ENCODE measurements around the gene SIRT6.

DNA sequence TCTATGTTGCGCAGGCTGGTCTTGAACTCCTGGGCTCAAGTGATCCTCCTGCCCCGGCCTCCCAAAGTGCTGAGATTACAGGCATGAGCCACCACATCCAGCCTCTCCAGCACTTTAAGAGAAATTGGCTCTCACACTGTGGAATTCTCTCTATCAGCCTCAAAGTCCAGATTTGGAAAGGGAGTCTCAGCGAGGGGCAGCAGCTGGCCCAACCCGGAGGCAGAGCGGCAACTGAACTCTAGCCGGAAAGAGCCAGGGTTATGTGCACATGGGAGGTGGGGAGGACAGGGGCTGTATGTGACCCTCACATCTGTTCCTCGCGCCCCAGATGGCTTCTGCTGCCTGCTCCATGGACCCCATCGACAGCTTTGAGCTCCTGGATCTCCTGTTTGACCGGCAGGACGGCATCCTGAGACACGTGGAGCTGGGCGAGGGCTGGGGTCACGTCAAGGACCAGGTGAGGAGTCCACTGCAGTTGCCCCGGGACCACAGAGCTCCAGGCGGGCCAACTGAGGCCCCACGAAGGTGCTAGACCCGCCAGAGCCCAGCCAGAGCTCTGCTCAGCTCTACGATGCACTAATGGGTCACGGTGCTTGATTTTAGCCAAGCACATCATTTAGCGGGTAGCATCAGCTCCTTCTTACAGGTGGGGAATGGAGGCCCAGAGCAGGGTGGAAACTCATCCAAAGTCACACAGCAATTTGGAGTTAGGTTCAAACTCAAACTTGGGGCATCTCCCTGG is 27.6 kb downstream of the SIRT6 start:
- TF ChIP-seq, protein P1, sequence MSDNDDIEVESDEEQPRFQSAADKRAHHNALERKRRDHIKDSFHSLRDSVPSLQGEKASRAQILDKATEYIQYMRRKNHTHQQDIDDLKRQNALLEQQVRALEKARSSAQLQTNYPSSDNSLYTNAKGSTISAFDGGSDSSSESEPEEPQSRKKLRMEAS (IDR thresholded peaks at IDR 0.05; ENCODE audit: insufficient read depth, insufficient read length), result no peak
- TF ChIP-seq MYC (IDR thresholded peaks at IDR 0.05; ENCODE audit: low read depth, low read length) (no peak), POLR2A (IDR thresholded peaks at IDR 0.05; ENCODE audit: low read depth, low read length) (no peak), EZH2 (IDR thresholded peaks at IDR 0.05; ENCODE audit: borderline replicate concordance, low read depth, low read length, severe bottlenecking) (no peak), GATA2 (IDR thresholded peaks at IDR 0.05; ENCODE audit: insufficient read depth, insufficient read length, low read depth, low read length) (no peak), JUN (IDR thresholded peaks at IDR 0.05; ENCODE audit: borderline replicate concordance, insufficient read depth, insufficient read length, low read depth) (no peak), POLR2AphosphoS5 (IDR thresholded peaks at IDR 0.05; ENCODE audit: insufficient read depth, low read depth, low read length) (no peak)
- TF ChIP-seq, protein P2, sequence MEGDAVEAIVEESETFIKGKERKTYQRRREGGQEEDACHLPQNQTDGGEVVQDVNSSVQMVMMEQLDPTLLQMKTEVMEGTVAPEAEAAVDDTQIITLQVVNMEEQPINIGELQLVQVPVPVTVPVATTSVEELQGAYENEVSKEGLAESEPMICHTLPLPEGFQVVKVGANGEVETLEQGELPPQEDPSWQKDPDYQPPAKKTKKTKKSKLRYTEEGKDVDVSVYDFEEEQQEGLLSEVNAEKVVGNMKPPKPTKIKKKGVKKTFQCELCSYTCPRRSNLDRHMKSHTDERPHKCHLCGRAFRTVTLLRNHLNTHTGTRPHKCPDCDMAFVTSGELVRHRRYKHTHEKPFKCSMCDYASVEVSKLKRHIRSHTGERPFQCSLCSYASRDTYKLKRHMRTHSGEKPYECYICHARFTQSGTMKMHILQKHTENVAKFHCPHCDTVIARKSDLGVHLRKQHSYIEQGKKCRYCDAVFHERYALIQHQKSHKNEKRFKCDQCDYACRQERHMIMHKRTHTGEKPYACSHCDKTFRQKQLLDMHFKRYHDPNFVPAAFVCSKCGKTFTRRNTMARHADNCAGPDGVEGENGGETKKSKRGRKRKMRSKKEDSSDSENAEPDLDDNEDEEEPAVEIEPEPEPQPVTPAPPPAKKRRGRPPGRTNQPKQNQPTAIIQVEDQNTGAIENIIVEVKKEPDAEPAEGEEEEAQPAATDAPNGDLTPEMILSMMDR (IDR thresholded peaks at IDR 0.05; ENCODE audit: extremely low read depth in 1 of 2, insufficient read depth in 1 of 2, low read depth in 1 of 2, low read length in 2 of 2), result no peak

Measured in endothelial cell of umbilical vein (primary cell).